COLO668 (cell line): ENCODE results near the gene GDI1.

Experiments
- DNase-seq: peaks from one replicate; lab custom pipeline; 2025; ENCODE audit not compliant: unreplicated experiment; lab: John Stamatoyannopoulos, UW

GDI1 gene

GRCh38 chrX:154408659-154409221 is 28.2 kb upstream of the GDI1 start:
- no peak for DNase-seq

DNA sequence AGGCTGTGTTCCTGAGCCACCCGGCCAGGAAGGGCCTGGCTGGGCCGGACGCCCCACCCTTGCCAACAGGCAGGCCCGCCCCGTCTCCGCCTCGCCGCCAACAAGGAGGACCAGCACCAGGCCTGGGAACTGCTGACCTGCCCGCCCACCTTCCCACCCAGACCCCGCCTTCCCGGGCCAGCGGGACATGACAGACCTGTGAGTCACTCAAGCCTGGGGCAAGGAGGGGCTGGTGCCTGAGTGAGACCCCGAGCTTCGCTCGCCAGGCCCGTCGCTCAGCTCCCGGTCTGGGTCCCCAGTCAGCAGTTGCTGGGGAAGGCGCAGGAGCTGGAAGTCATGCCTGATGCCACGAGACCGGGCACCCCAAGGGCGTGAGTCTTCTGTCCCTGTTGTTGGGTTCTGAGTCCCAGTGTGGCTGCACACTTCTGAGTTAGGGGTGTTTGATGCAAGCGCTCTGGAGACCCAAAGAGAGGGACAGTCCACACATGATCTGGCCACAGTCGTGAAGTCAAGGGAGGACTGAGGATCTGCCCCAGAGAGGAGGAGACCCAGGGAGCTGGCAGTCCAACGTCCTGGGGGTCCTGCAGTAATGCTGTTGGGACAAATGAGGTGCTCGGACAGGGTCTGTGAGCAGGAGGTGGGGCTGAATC is 27.6 kb upstream of the GDI1 start, which contains the start of gene DNASE1L1:
DNASE1L1 (minus strand) TSS at position 33 of the 650 bp plus-strand sequence. CDS start 3,686 bp downstream, outside the sequence.
- DNase-seq: no peak

- DNase-seq: peak; percentile 79
Measured at GRCh38 chrX:154411981-154412340, 25.0 kb upstream of the GDI1 start.

GRCh38 chrX:154412468-154412867 is 24.5 kb upstream of the GDI1 start:
- peak; percentile 31 for DNase-seq

GRCh38 chrX:154413142-154413541 is 23.8 kb upstream of the GDI1 start:
- no peak for DNase-seq

- DNase-seq: no peak
Measured at GRCh38 chrX:154417157-154417556, 19.8 kb upstream of the GDI1 start.

DNA sequence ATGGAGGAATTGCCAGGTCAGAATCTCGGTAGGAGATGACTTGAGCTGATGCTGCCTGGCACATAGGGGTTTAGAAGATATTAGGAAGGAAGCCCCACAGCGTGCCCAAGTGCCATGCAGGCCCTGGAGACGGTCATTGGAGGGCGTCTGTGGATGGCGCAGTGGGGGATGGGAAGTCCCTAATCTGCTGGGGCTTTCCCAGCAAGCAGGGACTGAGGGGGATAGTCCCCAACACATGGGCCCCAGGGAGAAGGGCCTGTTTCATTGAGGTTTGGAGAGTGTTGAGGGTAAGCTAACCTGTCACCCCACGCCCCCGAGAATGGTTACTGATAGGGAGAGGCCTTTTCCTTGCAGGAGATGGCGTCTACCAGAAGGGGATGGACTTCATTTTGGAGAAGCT is 17.8 kb upstream of the GDI1 start:
- no peak for DNase-seq

DNA sequence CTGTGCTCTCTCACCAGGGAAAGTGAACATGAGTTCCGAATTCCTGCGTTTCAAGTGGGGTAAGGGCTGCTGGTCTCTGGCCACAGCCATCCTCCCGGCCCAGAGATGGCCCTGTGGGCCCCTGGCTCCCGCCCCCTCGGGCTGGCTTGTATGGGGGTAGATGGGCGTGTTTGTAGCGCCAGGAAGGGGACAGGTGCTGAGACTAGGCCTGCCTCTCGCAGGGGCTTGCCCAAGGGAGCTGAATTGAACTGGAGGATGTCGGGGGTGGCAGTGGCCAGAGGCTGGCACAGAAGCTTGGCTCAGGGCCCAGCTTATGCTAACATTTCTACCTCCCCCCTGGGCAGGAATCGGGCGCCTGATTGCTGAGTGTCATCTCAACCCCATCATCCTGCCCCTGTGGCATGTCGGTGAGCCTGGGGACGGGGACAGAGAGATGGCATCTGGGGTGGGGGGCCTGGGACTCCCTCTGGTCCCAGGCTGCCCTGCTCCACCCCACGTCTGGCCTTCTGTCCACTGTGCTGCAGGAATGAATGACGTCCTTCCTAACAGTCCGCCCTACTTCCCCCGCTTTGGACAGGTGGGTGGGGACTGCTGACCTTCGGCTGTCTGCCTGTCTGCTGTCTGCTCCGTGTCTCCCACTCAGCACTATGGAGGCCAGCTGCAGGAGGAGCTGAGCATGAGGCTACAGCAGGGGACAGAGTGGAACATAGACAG is 17.1 kb upstream of the GDI1 start:
- no peak for DNase-seq

- DNase-seq: no peak
Measured at GRCh38 chrX:154420402-154420756, 16.6 kb upstream of the GDI1 start.

- no peak for DNase-seq
Measured at GRCh38 chrX:154426916-154427770, 9.8 kb upstream of the GDI1 start.

GRCh38 chrX:154428176-154429171 is 8.5 kb upstream of the GDI1 start, which contains the start of gene ATP6AP1:
TSS of gene ATP6AP1 (plus strand) at chrX:154428677. CDS start at chrX:154428693, 16 bp downstream.
- DNase-seq: peak; percentile 98

DNA sequence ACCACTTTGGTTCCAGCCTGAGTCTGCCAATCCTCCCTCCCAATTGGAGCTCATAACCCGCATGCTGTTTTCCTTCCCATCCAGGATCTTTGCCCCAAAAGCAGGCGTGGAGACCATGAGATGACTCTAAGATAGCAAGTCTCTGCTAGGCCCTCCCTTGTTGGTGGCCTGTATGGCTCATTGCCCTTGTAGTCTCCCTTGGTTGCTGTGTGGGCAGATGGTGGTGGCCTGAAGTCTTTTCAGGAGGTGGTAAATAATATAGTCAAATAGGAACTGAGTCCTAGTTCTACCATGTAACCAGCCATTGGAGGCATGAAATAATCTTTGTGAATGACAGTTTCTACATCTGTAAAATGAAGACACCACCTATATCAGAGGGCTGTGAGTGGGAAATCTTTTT is 7.2 kb upstream of the GDI1 start:
- no peak for DNase-seq

GRCh38 chrX:154430479-154430878 is 6.5 kb upstream of the GDI1 start:
- DNase-seq: no peak

DNA sequence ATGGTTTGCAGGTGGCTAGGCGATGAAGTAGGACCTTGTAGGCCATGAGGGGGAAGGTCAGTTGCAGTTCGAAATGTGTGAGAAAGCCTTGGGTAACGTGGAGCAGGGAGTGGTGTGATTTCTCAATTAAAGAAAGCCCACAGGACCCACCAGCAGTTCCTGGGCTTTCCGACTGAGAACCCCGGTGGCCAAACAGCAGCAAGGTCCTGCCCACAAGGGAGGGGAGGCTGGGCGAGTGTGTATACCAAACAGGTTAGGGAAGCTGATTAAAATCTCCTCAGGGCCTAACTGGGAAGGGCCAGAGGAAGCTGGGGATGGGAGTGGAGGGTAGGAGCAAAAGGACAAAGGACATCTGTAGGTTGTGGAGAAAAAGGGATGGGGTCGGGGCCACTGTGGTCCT is 6.0 kb upstream of the GDI1 start:
- no peak for DNase-seq

DNA sequence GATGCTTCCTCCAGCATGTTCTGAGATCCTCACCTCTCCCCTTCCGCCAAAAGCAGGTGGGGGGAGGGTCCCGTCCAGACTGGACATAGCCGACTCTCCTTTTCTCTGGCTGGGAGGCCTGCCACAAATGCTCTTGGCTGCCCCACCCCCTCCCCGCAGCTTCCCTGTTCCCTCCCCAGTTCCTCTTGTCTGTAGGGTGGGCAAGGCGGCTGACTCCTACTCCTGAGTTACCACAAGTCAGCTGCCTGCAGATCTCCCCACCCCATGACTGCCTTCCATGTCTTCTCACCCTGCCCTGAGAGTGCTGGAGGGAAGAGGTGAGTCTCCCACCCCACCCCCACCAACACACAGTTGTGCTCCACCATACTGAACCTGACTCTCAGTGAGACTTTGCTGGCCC is 5.6 kb upstream of the GDI1 start:
- no peak for DNase-seq

DNA sequence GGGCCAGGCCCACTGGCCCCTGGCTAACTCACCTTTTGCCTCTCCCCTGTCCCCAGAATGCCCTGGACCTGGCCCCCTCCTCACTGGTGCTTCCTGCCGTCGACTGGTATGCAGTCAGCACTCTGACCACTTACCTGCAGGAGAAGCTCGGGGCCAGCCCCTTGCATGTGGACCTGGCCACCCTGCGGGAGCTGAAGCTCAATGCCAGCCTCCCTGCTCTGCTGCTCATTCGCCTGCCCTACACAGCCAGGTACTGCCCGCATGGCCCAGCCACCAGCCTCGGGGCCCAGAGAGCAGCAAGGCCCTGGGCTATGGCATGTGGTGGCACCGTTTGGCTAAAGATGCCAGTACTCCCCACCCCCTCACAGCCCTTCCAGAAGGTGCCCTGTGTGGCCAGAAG is 4.7 kb upstream of the GDI1 start:
- DNase-seq: no peak

DNA sequence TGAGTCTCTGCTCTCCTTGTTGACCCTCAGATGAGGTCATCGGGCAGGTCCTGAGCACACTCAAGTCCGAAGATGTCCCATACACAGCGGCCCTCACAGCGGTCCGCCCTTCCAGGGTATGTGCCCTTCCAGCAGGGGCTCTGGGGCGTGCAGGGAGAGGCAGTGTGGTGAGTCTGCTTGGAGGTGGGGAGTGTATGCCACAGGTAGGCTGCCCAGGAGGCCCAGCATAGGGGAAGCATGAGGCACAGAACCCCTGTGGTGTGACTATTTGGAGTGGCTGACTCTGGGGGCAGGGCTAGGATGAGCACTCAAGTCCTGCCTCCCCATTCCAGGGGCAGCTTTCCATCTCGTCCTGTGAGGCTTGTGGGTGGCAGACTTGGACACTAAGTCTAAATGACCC is 3.3 kb upstream of the GDI1 start:
- no peak for DNase-seq

DNA sequence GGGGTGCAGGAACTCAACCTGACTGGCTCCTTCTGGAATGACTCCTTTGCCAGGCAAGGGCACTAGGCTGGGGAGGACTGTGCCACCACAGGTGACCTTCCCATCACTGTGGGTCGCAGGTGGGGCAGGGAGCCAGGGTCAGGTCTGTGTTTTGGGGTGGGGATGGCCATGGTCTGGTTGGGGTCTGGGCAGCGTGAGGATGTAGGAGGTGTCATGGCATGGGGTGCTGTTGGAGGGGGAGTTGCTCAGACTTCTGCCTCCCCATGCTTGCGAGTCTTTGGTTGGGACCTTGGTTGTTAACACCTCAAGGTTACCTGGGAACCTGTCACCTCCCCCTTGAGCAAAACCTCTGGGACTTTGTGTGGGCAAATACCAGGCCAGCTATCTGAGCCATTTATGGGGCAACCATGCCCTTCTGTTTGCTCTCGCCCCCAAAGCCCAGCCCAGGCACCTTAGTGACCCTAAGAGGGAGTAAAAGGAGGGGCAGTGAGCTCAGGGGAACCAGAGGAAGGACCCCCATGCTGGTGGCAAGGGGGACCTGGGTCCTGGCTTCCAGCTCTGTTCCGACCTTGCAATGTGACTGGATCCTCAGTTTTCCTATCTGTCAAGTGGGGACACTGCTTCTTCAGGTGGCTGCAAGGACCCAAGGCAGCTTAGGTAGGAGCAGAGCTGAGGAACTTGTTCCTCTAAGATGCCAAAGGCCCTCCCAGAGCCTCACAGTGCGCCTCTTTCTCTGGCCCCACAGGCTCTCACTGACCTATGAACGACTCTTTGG is 2.4 kb upstream of the GDI1 start:
- DNase-seq: no peak

DNA sequence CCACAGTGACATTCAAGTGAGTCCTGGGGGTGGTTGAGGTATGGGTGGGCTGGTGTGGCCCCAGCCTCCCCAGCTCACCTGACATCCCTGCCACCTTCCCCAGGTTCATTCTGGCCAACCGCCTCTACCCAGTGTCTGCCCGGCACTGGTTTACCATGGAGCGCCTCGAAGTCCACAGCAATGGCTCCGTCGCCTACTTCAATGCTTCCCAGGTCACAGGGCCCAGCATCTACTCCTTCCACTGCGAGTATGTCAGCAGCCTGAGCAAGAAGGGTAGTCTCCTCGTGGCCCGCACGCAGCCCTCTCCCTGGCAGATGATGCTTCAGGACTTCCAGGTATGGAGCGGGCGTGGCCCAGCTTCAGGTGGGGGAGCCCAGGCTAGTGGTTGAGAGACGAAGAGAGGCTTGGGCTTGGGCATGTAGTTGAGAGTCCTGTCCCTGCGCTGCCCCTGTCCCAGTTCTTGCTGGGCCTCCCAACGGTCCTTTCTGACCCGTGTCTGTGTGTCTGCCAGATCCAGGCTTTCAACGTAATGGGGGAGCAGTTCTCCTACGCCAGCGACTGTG is 1.7 kb upstream of the GDI1 start:
- DNase-seq: no peak
